Choroid plexus epithelial cell (primary cell): Measurements from ENCODE around the gene NOL9.

Experiments
- DNase-seq: peaks from one replicate; pipeline ENCODE4 v3.0.0-alpha.2; 2010; ENCODE audit warnings: low read depth
- H3K4me3 ChIP-seq: 2 replicates; pipeline ENCODE4 v1.5.1; 2011; ENCODE audit warnings: low read depth, mild to moderate bottlenecking, control low read depth, low read length, moderate library complexity
- CTCF ChIP-seq: conservative IDR thresholded peaks from 2 replicates; pipeline ENCODE4 v1.5.1; 2011; ENCODE audit warnings: low read depth, mild to moderate bottlenecking, control low read depth, inconsistent platforms, low read length, moderate library complexity

The NOL9 gene

GRCh38 chr1:6509919-6510291, 44.4 kb downstream of the NOL9 start:
- no peak for TF ChIP-seq CTCF
- DNase-seq: no peak
- H3K4me3 ChIP-seq: no peak overlapping the region

- H3K4me3 ChIP-seq: no peak overlapping the region
- TF ChIP-seq CTCF: no peak
- DNase-seq: no peak
Measured at GRCh38 chr1:6509220-6509918, 44.9 kb downstream of the NOL9 start.

- TF ChIP-seq CTCF: no peak
- DNase-seq: no peak
- H3K4me3 ChIP-seq: no peak overlapping the region
Measured at GRCh38 chr1:6508816-6509189, 45.5 kb downstream of the NOL9 start.

GRCh38 chr1:6508154-6508815, 46.0 kb downstream of the NOL9 start:
- no peak for TF ChIP-seq CTCF
- no peak for DNase-seq
- H3K4me3 ChIP-seq: no peak overlapping the region

- no peak for TF ChIP-seq CTCF
- DNase-seq: no peak
Measured at GRCh38 chr1:6507461-6507911, 46.8 kb downstream of the NOL9 start.

GRCh38 chr1:6507037-6507428, 47.3 kb downstream of the NOL9 start:
- no peak overlapping the region for H3K4me3 ChIP-seq
- no peak for DNase-seq
- TF ChIP-seq CTCF: no peak

More at GRCh38 chr1:6507461-6507911, 46.8 kb downstream of the NOL9 start:
- H3K4me3 ChIP-seq: no peak overlapping the region
